ENCODE data around the gene TOR1B. TPM values are rescaled to one million over a fixed set of nuclear protein-coding genes. Genes with fewer than 3 reads are reported as not detected.
"Not testable (repeated sequence)": the region's sequence is repeated elsewhere in the genome, so short reads cannot be mapped to it uniquely, and the experiment has no call there.

TOR1B gene
- total RNA-seq = 10 to 100 TPM; 21.9 to 27.1 TPM

DNA sequence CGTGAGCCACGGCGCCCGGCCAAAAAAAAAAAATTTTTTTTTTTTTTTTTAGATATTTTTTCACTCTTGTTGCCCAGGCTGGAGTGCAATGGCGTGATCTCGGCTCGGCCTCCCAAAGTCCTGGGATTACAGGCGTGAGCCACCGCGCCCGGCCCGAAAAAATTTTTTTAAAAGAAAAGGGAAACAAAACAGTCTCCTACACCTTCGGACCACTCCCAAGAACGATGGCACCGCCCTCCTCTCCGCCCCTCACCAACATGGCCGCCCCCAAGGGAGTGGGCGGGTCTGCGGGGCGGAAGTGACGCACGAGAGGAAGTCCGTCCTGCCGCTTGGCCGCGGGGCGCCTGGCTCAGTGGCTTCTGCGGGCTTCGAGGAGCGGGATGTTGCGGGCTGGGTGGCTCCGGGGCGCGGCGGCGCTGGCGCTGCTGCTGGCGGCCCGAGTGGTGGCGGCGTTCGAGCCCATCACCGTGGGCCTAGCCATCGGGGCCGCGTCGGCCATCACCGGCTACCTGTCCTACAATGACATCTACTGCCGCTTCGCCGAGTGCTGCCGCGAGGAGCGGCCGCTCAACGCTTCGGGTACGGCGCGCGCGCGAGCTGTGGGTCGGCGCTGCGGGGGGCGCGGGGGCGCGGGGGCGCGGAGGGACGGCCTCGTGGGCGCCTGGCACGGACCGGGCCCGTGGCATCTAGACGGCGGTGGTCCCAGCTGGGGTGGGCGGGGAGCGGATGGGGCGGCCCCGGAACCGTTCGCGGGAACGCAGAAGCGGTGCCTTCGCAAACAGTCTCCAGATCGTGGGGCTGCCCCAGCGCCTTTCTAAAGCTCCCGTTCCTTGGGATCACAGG, at the start of gene TOR1B:
Gene TOR1B, plus strand, starts transcription at position 352 of the 843 bp plus-strand sequence. Its CDS starts 29 bp downstream, at position 381.
- peak within 1 kb of the TSS; percentile 87 for H3K4me3 Mint-ChIP-seq
- H3K9me3 Mint-ChIP-seq = no peaks in the 10 kb centered on the region
- ChIA-PET CTCF (interaction anchor here (0.7 to 2.0 kb wide), 7 partner anchors 14 to 346 kb away, joined by 3 to 6 read pairs (median 3); no protein-coding TSS in a partner anchor), POLR2A (interaction anchor here (0.6 kb wide), 1 partner anchor 21 kb away, joined by 6 read pairs; no protein-coding TSS in a partner anchor)
- DNase-seq = peak; percentile 95
- H3K27ac Mint-ChIP-seq = peak within 1 kb of the TSS; percentile 97
- peaks cover 38% of the 10 kb centered on the region for H3K4me1 Mint-ChIP-seq
- peaks cover 25% of the 10 kb centered on the region for H3K36me3 Mint-ChIP-seq (ENCODE audit: low read depth)
- no peaks in the 10 kb centered on the region for H3K27me3 Mint-ChIP-seq

- Mint-ChIP-seq H3K9me3 (no peaks in the 10 kb centered on the region), H3K4me3 (no peak overlapping the region), H3K4me1 (peaks cover 25% of the 10 kb centered on the region), H3K36me3 (ENCODE audit: low read depth) (no peaks in the 10 kb centered on the region), H3K27me3 (peaks cover 6% of the 10 kb centered on the region), H3K27ac (no peak overlapping the region)
- ChIA-PET CTCF (interaction anchor here (1.4 to 4.6 kb wide), 2 partner anchors 16 to 22 kb away, joined by 4 to 19 read pairs; no protein-coding TSS in a partner anchor), POLR2A (no interaction called here)
- no peak for DNase-seq
Observed at GRCh38 chr9:129755151-129755550, 47.8 kb upstream of the TOR1B start.

DNA sequence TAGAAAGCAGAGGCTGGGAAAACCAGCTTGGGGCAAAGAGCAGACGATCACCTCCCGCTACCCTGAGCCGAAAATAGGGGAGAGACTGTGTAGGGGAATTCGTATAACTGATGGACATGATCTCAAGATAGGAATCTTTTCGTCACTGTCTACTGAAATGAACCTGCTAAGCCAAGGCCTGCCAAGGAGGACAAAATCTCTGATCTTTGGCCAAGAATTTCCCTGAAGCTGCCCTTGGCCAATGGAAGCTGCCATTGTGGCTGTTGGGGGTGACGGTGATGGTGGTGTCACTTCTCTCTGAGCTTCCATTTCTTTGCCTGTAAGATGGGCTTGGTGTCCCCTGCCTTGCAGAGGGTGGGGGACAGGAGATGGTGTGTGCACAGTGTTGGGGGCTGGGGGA, 46.8 kb upstream of the TOR1B start:
- Mint-ChIP-seq H3K27ac (no peak overlapping the region), H3K9me3 (no peaks in the 10 kb centered on the region), H3K4me1 (peaks cover 25% of the 10 kb centered on the region), H3K27me3 (peaks cover 6% of the 10 kb centered on the region), H3K36me3 (ENCODE audit: low read depth) (no peaks in the 10 kb centered on the region), H3K4me3 (no peak overlapping the region)
- POLR2A ChIA-PET = no interaction called here
- CTCF ChIA-PET = interaction anchor here (0.6 to 4.6 kb wide), 2 partner anchors 12 to 17 kb away, joined by 3 to 19 read pairs; no protein-coding TSS in a partner anchor
- DNase-seq = no peak

DNA sequence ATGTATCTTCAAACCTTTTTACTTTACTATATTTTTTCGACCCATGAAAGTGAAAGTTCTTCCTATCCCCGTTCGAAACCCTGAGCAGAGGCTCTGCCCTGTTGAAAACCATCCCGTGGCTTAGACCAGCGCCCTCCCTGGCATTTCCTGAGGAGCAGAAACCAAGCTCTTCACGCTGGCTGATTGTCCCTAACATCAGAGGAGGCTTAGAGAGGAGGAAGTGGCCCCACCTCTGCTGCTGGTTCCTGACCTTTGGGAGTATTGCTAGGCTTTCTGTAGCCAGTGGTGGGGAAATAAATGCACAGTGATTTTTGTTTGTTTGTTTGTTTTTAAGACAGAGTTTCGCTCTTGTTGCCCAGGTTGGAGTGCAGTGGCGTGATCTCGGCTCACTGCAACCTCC, 45.9 kb upstream of the TOR1B start:
- H3K4me3 Mint-ChIP-seq = no peak overlapping the region

DNA sequence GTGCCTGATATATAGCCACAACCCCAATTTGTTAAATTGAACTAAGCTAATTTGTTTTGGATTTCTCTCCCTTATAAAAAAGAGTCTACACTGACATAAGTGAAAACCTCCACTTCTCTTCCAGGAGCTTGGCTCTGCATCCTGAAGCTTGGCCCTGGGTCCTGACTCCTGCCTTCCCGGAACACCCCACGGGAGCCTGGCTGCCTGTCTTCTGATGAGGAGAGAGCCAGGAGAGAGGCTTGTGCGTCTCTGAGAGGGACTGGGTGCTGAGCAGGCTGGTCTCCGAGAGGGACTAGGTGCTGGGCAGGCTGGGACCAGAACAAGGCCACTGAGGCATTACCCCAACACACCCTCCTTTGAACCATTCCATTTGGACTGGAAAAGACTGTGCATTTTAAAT, 43.7 kb upstream of the TOR1B start:
- Mint-ChIP-seq H3K27me3 (peaks cover 3% of the 10 kb centered on the region), H3K4me1 (peaks cover 12% of the 10 kb centered on the region), H3K9me3 (no peaks in the 10 kb centered on the region), H3K4me3 (no peak overlapping the region), H3K27ac (no peak overlapping the region), H3K36me3 (ENCODE audit: low read depth) (no peaks in the 10 kb centered on the region)
- DNase-seq = no peak
- CTCF ChIA-PET = interaction anchor here (0.6 to 1.2 kb wide), 5 partner anchors 13 to 97 kb away, joined by 3 to 4 read pairs (median 3); no protein-coding TSS in a partner anchor
- POLR2A ChIA-PET = no interaction called here

More for the DNA sequence above, 45.9 kb upstream of the TOR1B start:
- Mint-ChIP-seq H3K36me3 (ENCODE audit: low read depth) (no peaks in the 10 kb centered on the region), H3K27me3 (peaks cover 6% of the 10 kb centered on the region), H3K27ac (no peak overlapping the region), H3K9me3 (no peaks in the 10 kb centered on the region), H3K4me1 (peaks cover 25% of the 10 kb centered on the region)
- no peak for DNase-seq
- POLR2A ChIA-PET = no interaction called here
- CTCF ChIA-PET = interaction anchor here (0.6 to 4.6 kb wide), 2 partner anchors 18 to 34 kb away, joined by 3 to 19 read pairs; no protein-coding TSS in a partner anchor

DNA sequence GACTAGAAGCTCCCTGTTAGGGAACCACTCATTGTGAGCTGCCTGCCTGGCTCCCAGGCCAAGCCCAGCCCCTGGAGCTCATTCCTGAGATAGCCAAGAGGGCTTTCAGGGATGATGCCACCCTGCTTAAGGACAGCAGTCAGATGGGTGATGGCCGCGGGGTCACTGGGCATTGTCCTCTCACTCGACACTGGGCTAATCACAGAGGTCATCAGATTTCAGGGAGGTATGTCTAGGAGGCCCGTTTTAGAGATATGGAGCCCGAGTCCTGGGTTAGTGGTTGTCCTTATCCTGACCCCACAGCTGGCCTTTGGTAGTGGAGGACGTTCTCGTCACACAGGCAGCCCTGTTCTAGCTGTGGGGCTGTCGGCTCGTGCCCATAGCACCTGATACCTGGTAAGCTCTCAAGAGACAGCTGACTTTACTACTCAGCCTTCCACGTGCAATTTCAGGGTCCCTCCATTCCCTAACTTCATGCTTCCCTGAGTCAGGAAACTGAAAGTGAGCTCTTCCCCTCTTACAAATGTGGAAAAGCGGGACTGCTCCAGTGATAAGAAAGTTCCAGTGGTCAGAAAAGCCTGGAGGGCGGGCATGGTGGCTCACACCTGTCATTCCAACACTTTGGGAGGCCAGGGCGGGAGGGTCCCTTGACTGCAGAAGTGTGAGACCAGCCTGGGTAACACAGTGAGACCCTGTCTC, 43.0 kb upstream of the TOR1B start:
- DNase-seq = no peak
- no peaks in the 10 kb centered on the region for H3K36me3 Mint-ChIP-seq (ENCODE audit: low read depth)
- peaks cover 3% of the 10 kb centered on the region for H3K27me3 Mint-ChIP-seq
- peaks cover 12% of the 10 kb centered on the region for H3K4me1 Mint-ChIP-seq
- ChIA-PET POLR2A (no interaction called here), CTCF (interaction anchor here (0.5 to 1.2 kb wide), 4 partner anchors 17 to 300 kb away, joined by 3 to 4 read pairs (median 3); no protein-coding TSS in a partner anchor)
- no peak overlapping the region for H3K27ac Mint-ChIP-seq
- H3K9me3 Mint-ChIP-seq = no peaks in the 10 kb centered on the region
- no peak overlapping the region for H3K4me3 Mint-ChIP-seq

GRCh38 chr9:129760784-129761183, 42.2 kb upstream of the TOR1B start:
- POLR2A ChIA-PET; DNase-seq; H3K27me3 Mint-ChIP-seq; H3K36me3 Mint-ChIP-seq (ENCODE audit: low read depth); H3K4me3 Mint-ChIP-seq; H3K9me3 Mint-ChIP-seq; H3K27ac Mint-ChIP-seq: not testable (repeated sequence)
- CTCF ChIA-PET = interaction anchor here (0.5 to 1.3 kb wide), 2 partner anchors 12 to 299 kb away, joined by 3 read pairs; no protein-coding TSS in a partner anchor
- peaks cover 12% of the 10 kb centered on the region for H3K4me1 Mint-ChIP-seq

- peaks cover 12% of the 10 kb centered on the region for H3K4me1 Mint-ChIP-seq
- CTCF ChIA-PET = interaction anchor here (1.3 kb wide), 1 partner anchor 12 kb away, joined by 3 read pairs; no protein-coding TSS in a partner anchor
- POLR2A ChIA-PET = no interaction called here
- no peak overlapping the region for H3K27ac Mint-ChIP-seq
- peaks cover 3% of the 10 kb centered on the region for H3K27me3 Mint-ChIP-seq
- no peak for DNase-seq
- no peaks in the 10 kb centered on the region for H3K36me3 Mint-ChIP-seq (ENCODE audit: low read depth)
- no peaks in the 10 kb centered on the region for H3K9me3 Mint-ChIP-seq
- no peak overlapping the region for H3K4me3 Mint-ChIP-seq
Observed at GRCh38 chr9:129761293-129761900, 41.6 kb upstream of the TOR1B start.

GRCh38 chr9:129761901-129762369, 41.0 kb upstream of the TOR1B start:
- Mint-ChIP-seq H3K27ac (no peak overlapping the region), H3K4me1 (peaks cover 11% of the 10 kb centered on the region), H3K4me3 (no peak overlapping the region), H3K27me3 (peaks cover 3% of the 10 kb centered on the region), H3K36me3 (ENCODE audit: low read depth) (no peaks in the 10 kb centered on the region), H3K9me3 (no peaks in the 10 kb centered on the region)
- POLR2A ChIA-PET = no interaction called here
- no peak for DNase-seq
- CTCF ChIA-PET = interaction anchor here (1.3 kb wide), 1 partner anchor 13 kb away, joined by 3 read pairs; no protein-coding TSS in a partner anchor

DNA sequence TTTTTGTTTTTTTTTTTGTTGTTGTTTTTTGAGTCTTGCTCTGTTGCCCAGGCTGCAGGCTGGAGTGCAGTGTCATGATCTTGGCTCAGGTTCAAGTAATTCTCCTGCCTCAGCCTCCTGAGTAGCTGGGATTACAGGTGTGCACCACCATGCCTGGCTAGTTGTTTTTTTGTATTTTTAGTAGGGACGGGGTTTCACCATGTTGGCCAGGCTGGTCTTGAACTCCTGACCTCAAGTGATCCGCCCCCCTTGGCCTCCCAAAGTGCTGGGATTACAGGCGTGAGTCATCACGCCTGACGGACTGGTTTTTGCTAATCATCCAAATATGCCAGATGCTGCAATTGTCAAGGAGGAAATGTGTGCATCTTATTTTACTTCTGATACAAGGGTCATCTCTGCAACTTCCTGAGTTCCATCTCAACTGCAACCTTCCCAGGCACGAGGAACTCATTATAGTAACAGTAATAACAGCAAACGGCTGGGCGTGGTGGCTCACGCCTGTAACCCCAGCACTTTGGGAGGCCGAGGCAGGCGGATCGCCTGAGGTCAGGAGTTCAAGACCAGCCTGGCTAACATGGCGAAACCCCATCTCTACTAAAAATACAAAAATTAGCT, 40.5 kb upstream of the TOR1B start:
- POLR2A ChIA-PET; H3K4me3 Mint-ChIP-seq; H3K4me1 Mint-ChIP-seq; H3K36me3 Mint-ChIP-seq (ENCODE audit: low read depth); H3K27me3 Mint-ChIP-seq; H3K9me3 Mint-ChIP-seq; H3K27ac Mint-ChIP-seq; DNase-seq: not testable (repeated sequence)
- CTCF ChIA-PET = interaction anchor here (1.8 kb wide), 1 partner anchor 14 kb away, joined by 6 read pairs; no protein-coding TSS in a partner anchor

DNA sequence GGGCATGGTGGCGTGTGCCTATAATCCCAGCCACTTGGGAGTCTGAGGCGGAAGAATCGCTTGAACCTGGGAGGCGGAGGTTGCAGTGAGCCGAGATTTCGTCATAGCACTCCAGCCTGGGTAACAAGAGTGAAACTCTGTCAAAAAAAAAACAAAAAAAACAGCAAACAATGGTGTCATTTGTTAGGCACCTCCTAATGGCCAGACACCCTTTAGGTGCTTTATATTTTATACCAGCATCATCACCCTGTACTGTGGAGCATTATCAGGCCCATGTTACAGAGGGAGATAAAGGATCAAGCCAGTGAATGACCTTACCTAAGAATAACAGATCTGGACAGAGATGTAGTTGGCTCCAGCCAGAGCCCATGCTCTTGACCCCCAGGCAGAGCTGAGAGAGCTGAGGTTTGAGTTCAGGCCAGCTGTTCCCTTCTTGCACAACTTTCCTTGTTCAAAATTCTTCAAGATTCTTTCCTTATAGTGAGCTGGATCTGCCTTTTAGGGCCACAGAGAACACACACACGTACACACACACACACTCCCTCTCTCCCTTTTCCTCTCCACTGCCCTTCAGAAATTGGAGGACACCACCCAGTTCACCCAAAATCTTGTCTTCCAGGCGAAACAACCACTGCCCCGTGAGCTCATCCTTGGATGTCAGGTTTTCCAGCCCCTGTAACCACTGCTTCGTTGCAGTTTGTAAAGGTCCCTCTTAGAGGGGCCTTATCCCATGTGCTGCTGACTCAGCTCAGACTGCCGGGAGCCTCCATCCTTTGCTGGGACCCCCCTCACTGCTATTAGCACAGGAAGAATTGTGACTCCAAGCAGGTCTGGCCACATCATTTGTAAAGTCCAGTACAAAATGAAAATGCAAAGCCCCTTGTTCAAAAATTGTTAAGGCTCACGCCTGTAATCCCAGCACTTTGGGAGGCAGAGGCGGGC, 39.7 kb upstream of the TOR1B start:
- ChIA-PET CTCF (interaction anchor here (0.7 to 1.8 kb wide), 3 partner anchors 13 to 591 kb away, joined by 3 to 6 read pairs (median 3); no protein-coding TSS in a partner anchor), POLR2A (no interaction called here)
- no peak overlapping the region for H3K27ac Mint-ChIP-seq
- no peaks in the 10 kb centered on the region for H3K9me3 Mint-ChIP-seq
- H3K4me1 Mint-ChIP-seq = peaks cover under 1% of the 10 kb centered on the region
- no peak for DNase-seq
- H3K36me3 Mint-ChIP-seq (ENCODE audit: low read depth) = no peaks in the 10 kb centered on the region
- H3K27me3 Mint-ChIP-seq = no peaks in the 10 kb centered on the region
- no peak overlapping the region for H3K4me3 Mint-ChIP-seq
